Hepatocyte (in vitro differentiated cells): ENCODE measurements around the gene COL17A1. TPM values are rescaled to one million over a fixed set of nuclear protein-coding genes. Genes with fewer than 3 reads are reported as not detected.

ENCODE experiments used
- DNase-seq: peaks from one replicate; pipeline ENCODE4 v3.0.0-alpha.2; 2016; ENCODE audit warnings: low spot score
- H2AFZ ChIP-seq: fragments of 200-600 bp; sonication (generic); 2 replicates; pipeline ENCODE4 v1.6.0; 2016; ENCODE audit warnings: antibody characterized with exemption, mild to moderate bottlenecking
- H3K27ac ChIP-seq: fragments of 200-600 bp; sonication (generic); 2 replicates; pipeline ENCODE4 v1.5.1; 2016; ENCODE audit warnings: mild to moderate bottlenecking
- H3K27me3 ChIP-seq: fragments of 200-600 bp; sonication (generic); 2 replicates; pipeline ENCODE4 v1.6.1; 2016
- H3K36me3 ChIP-seq: fragments of 200-600 bp; sonication (generic); replicated peaks from 2 replicates; pipeline ENCODE4 v1.5.1; 2016; ENCODE audit warnings: low read depth; ENCODE audit not compliant: insufficient read depth
- H3K4me1 ChIP-seq: fragments of 200-600 bp; sonication (generic); 2 replicates; pipeline ENCODE4 v1.5.1; 2016; ENCODE audit warnings: mild to moderate bottlenecking, moderate library complexity; ENCODE audit not compliant: insufficient read depth
- H3K4me2 ChIP-seq: fragments of 200-600 bp; sonication (generic); 2 replicates; pipeline ENCODE4 v1.6.0; 2016
- H3K4me3 ChIP-seq: fragments of 200-600 bp; sonication (generic); 2 replicates; pipeline ENCODE4 v1.5.1; 2016; ENCODE audit warnings: mild to moderate bottlenecking
- H3K79me2 ChIP-seq: fragments of 200-600 bp; sonication (generic); 2 replicates; pipeline ENCODE4 v1.6.0; 2017; ENCODE audit warnings: mild to moderate bottlenecking
- H3K9me2 ChIP-seq: fragments of 200-600 bp; sonication (generic); replicated peaks from 2 replicates; pipeline ENCODE4 v1.6.0; 2017; ENCODE audit warnings: mild to moderate bottlenecking; ENCODE audit not compliant: insufficient read depth
- H3K9me3 ChIP-seq: fragments of 200-600 bp; sonication (generic); 2 replicates; pipeline ENCODE4 v1.5.1; 2016; ENCODE audit warnings: low read depth, mild to moderate bottlenecking
- H4K20me1 ChIP-seq: fragments of 200-600 bp; sonication (generic); 2 replicates; pipeline ENCODE4 v1.6.0; 2016; ENCODE audit warnings: mild to moderate bottlenecking; ENCODE audit not compliant: insufficient read depth, poor library complexity, severe bottlenecking
- CTCF ChIP-seq: fragments of 200-600 bp; sonication (generic); IDR thresholded peaks from 2 replicates; pipeline ENCODE4 v1.5.1; 2016; ENCODE audit warnings: antibody characterized with exemption, mild to moderate bottlenecking; ENCODE audit not compliant: poor library complexity
- EZH2 ChIP-seq: fragments of 200-600 bp; sonication (generic); IDR thresholded peaks from 2 replicates; pipeline ENCODE4 v1.6.1; 2016; ENCODE audit warnings: antibody characterized with exemption, mild to moderate bottlenecking, borderline replicate concordance
- EZH2phosphoT487 ChIP-seq: fragments of 200-600 bp; sonication (generic); IDR thresholded peaks from one replicate; pipeline ENCODE4 v1.6.1; 2018; ENCODE audit warnings: antibody characterized with exemption, mild to moderate bottlenecking, low read depth, moderate library complexity; ENCODE audit not compliant: unreplicated experiment, severe bottlenecking
- WGBS: methylation state at CpG from one replicate; pipeline ENCODE4 v1.1.6; 2016; ENCODE audit warnings: low lambda C conversion rate; ENCODE audit errors: missing lambda C conversion rate; 5-methylcytosine and 5-hydroxymethylcytosine counted together
- polyA plus RNA-seq: library from polyadenylated mRNA; unstranded; fragments of >200 nt; fragmentation: Nextera tagmentation; extraction: Ambion mirVana; gene quantifications from 2 replicates; pipeline ENCODE4 v1.2.1, GENCODE V29; 2016
- total RNA-seq: library from RNA; depleted of rRNA; stranded (reverse); fragments of >200 nt; gene quantifications from 2 replicates; pipeline ENCODE4 v1.2.3, GENCODE V29; 2014

The COL17A1 gene
- total and polyA plus RNA-seq, 2 experiments from 2014 or later, result 3.3 to 7.5 TPM

DNA sequence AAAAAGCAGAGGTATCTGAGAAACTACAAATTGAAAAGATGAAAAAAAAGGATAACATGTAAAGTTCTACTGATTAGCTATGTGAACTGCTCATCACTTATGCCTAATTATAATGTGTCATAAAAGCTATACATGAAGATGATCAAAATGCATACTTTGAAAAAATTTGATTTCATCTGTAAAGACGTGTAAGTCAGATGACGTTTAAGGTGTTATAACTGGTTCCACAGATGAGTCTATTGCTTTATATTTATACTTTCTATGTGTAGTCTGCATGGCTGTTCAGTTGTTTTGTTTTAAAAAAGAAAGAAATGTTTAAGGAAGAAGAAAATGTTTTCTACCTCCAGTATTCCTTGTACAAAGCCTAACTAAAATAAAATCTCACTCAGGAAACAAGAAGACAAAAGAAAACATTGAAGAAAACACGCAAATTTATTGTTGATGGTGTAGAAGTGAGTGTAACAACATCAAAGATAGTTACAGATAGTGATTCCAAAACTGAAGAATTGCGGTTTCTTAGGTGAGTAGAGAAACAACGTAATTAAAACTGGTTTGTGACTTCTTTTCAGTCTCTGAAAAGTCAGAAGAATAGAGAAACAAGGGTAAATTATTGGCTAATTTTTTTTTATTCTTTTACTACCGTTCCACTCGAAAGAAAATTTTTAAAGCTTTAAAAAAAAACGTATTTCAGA, 80.4 kb downstream of the COL17A1 start:
- WGBS, result 95% methylated on average over 8 of the region's 8 CpGs
- Histone ChIP-seq H3K4me1 (no peaks in the 10 kb centered on the region), H3K27me3 (no peaks in the 10 kb centered on the region), H3K9me2 (no peaks in the 10 kb centered on the region), H4K20me1 (no peaks in the 10 kb centered on the region), H3K27ac (no peak overlapping the region), H3K36me3 (no peaks in the 10 kb centered on the region), H2AFZ (no peak overlapping the region), H3K9me3 (no peaks in the 10 kb centered on the region), H3K79me2 (no peaks in the 10 kb centered on the region), H3K4me2 (no peak overlapping the region), H3K4me3 (no peak overlapping the region)
- DNase-seq, result no peak
- TF ChIP-seq CTCF (no peak), EZH2phosphoT487 (no peak), EZH2 (no peak)

DNA sequence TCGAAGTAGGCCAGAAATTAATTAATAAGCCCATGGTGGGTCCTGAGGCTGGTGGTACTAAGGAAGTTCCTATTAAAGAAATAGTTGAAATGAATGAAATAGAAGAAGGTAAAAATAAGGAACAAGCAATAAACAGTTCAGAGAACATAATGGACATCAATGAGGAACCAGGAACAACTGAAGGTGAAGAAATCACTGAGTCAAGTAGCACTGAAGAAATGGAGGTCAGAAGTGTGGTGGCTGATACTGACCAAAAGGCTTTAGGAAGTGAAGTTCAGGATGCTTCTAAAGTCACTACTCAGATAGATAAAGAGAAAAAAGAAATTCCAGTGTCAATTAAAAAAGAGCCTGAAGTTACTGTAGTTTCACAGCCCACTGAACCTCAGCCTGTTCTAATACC, 82.8 kb downstream of the COL17A1 start:
- H3K4me1 ChIP-seq, result no peaks in the 10 kb centered on the region
- H3K79me2 ChIP-seq, result no peaks in the 10 kb centered on the region
- DNase-seq, result no peak
- no peaks in the 10 kb centered on the region for H3K27me3 ChIP-seq
- H3K4me3 ChIP-seq, result no peak overlapping the region
- no peak overlapping the region for H3K27ac ChIP-seq
- H4K20me1 ChIP-seq, result no peaks in the 10 kb centered on the region
- TF ChIP-seq EZH2, result no peak
- no peak for TF ChIP-seq CTCF
- no peak for TF ChIP-seq EZH2phosphoT487
- 90% methylated on average over 1 of the region's 1 CpG for WGBS
- H3K9me2 ChIP-seq, result no peaks in the 10 kb centered on the region
- H3K36me3 ChIP-seq, result peaks cover 4% of the 10 kb centered on the region
- H3K9me3 ChIP-seq, result no peaks in the 10 kb centered on the region
- H3K4me2 ChIP-seq, result no peak overlapping the region
- no peak overlapping the region for H2AFZ ChIP-seq

DNA sequence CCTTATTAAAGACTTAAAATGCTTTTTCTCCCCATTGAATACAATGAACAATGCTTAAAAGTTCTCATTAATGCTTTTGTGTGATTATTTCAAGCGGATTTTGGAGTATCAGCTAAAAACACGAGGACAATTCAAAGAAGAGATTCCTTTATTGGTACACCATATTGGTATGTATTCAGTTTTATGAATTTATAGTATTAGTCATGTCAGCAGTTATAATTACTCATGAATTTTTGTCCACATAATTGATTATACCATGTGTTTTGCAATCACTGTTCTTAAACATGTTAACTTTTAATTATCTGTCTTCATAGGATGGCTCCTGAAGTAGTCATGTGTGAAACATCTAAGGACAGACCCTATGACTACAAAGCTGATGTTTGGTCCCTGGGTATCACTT, 86.9 kb downstream of the COL17A1 start:
- TF ChIP-seq EZH2phosphoT487, result no peak
- no peak for TF ChIP-seq CTCF
- TF ChIP-seq EZH2, result no peak
- Histone ChIP-seq H3K27me3 (no peaks in the 10 kb centered on the region), H2AFZ (no peak overlapping the region), H3K79me2 (no peaks in the 10 kb centered on the region), H4K20me1 (no peaks in the 10 kb centered on the region), H3K4me1 (no peaks in the 10 kb centered on the region), H3K9me2 (no peaks in the 10 kb centered on the region), H3K9me3 (no peaks in the 10 kb centered on the region), H3K36me3 (peaks cover 4% of the 10 kb centered on the region), H3K27ac (no peak overlapping the region), H3K4me3 (no peak overlapping the region), H3K4me2 (no peak overlapping the region)
- DNase-seq, result no peak
- WGBS, result 97% methylated on average over 2 of the region's 2 CpGs

DNA sequence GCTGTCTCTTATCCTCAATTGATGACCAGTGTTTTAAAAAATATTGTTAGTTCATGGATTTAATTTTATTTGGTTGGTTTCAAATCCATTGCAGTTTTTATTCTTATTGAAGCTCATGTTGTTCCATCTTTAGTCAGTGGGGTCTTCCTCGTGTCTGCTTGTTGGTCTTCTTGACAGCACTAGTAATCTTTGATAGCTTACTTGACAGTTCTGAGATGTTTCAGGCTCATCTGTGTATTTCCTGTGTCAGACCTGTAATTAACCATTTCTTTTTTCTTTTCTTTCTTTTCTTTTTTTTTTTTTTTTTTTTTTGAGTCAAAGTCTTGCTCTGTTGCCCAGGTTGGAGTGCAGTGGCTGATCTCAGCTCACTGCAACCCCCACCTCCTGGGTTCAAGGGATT, 90.5 kb downstream of the COL17A1 start:
- Histone ChIP-seq H3K27me3 (no peaks in the 10 kb centered on the region), H3K36me3 (peaks cover 4% of the 10 kb centered on the region), H4K20me1 (no peaks in the 10 kb centered on the region), H3K9me2 (no peaks in the 10 kb centered on the region), H3K4me2 (no peak overlapping the region), H3K4me3 (no peak overlapping the region), H3K27ac (no peak overlapping the region), H3K4me1 (no peaks in the 10 kb centered on the region), H3K79me2 (peaks cover 6% of the 10 kb centered on the region), H2AFZ (no peak overlapping the region), H3K9me3 (no peaks in the 10 kb centered on the region)
- TF ChIP-seq EZH2 (no peak), EZH2phosphoT487 (no peak), CTCF (no peak)
- DNase-seq, result no peak
- 87% methylated on average over 1 of the region's 1 CpG for WGBS
